PC-3 (cell line): ENCODE measurements around the gene FUT7. TPM values are rescaled to one million over a fixed set of nuclear protein-coding genes. Genes with fewer than 3 reads are reported as not detected.
A peak's percentile ranks its signal among the peaks of the same experiment; 100 is the strongest.
"Not testable (repeated sequence)": the region's sequence is repeated elsewhere in the genome, so short reads cannot be mapped to it uniquely, and the experiment has no call there.

Source experiments
- ATAC-seq: fragments of 200-7000 bp; cut with Tn5 transposase; 2 replicates; pipeline ENCODE4 v1.9.1; 2020; ENCODE audit warnings: mild to moderate bottlenecking, moderate library complexity
- BruUV-seq: library from RNA; stranded (reverse); fragments of 400-500 nt; replicated peaks from 2 replicates; lab custom pipeline; 2021; lab: Mats Ljungman, UMichigan
- CTCF ChIA-PET: fragments of 300-600 bp; sonication (Branson Sonifier 250); formaldehyde crosslinking; loops from one replicate; lab custom pipeline; 2022; ENCODE audit warnings: antibody characterized with exemption; lab: Charles Lee
- POLR2A ChIA-PET: fragments of 300-600 bp; sonication (Branson Sonifier 250); formaldehyde crosslinking; loops from one replicate; lab custom pipeline; 2022; ENCODE audit warnings: antibody characterized with exemption; ENCODE audit not compliant: unreplicated experiment; lab: Charles Lee
- DNase-seq: peaks from one replicate; pipeline ENCODE4 v3.0.0-alpha.2; 2015
- H2AFZ ChIP-seq: fragments of 300-600 bp; sonication (generic); 2 replicates; pipeline ENCODE4 v1.6.0; 2016; ENCODE audit warnings: antibody characterized with exemption, low read length
- H3F3A ChIP-seq: fragments of 300-600 bp; sonication (generic); one replicate; pipeline ENCODE4 v1.6.0; 2017; ENCODE audit warnings: antibody characterized with exemption, low read length, control low read depth, mild to moderate bottlenecking; ENCODE audit not compliant: unreplicated experiment
- H3K27ac ChIP-seq: fragments of 300-600 bp; sonication (generic); 2 replicates; pipeline ENCODE4 v1.5.1; 2016; ENCODE audit warnings: mild to moderate bottlenecking, low read length
- H3K27me3 ChIP-seq: fragments of 300-600 bp; sonication (generic); 2 replicates; pipeline ENCODE4 v1.6.1; 2016; ENCODE audit warnings: low read length, mixed read lengths
- H3K36me3 ChIP-seq: fragments of 300-600 bp; sonication (generic); 2 replicates; pipeline ENCODE4 v1.6.1; 2016; ENCODE audit warnings: low read depth, mixed run types, low read length, mixed read lengths
- H3K4me1 ChIP-seq: fragments of 300-600 bp; sonication (generic); 2 replicates; pipeline ENCODE4 v1.5.1; 2016; ENCODE audit warnings: low read length; ENCODE audit not compliant: insufficient read depth
- H3K4me2 ChIP-seq: fragments of 300-600 bp; sonication (generic); 2 replicates; pipeline ENCODE4 v1.6.0; 2016; ENCODE audit warnings: low read length
- H3K4me3 ChIP-seq: fragments of 300-600 bp; sonication (generic); 2 replicates; pipeline ENCODE4 v1.5.1; 2016; ENCODE audit warnings: mild to moderate bottlenecking, low read length, mixed read lengths
- H3K79me2 ChIP-seq: fragments of 300-600 bp; sonication (generic); 2 replicates; pipeline ENCODE4 v1.6.1; 2017; ENCODE audit warnings: low read length, mixed read lengths
- H3K9ac ChIP-seq: fragments of 300-600 bp; sonication (generic); 2 replicates; pipeline ENCODE4 v1.6.0; 2016; ENCODE audit warnings: mild to moderate bottlenecking, low read length
- H3K9me2 ChIP-seq: fragments of 300-600 bp; sonication (generic); replicated peaks from 2 replicates; pipeline ENCODE4 v1.6.1; 2016; ENCODE audit warnings: mixed run types, low read length, mixed read lengths
- H3K9me3 ChIP-seq: fragments of 300-600 bp; sonication (generic); 2 replicates; pipeline ENCODE4 v1.6.1; 2016; ENCODE audit warnings: low read length, mixed read lengths
- H4K20me1 ChIP-seq: fragments of 300-600 bp; sonication (generic); 2 replicates; pipeline ENCODE4 v1.6.1; 2016; ENCODE audit warnings: low read length, mixed read lengths
- EZH2 ChIP-seq: fragments of 300-600 bp; sonication (generic); IDR thresholded peaks from one replicate; pipeline ENCODE4 v1.6.1; 2017; ENCODE audit warnings: antibody characterized with exemption, mild to moderate bottlenecking, low read length; ENCODE audit not compliant: unreplicated experiment
- EZH2phosphoT487 ChIP-seq: fragments of 300-600 bp; sonication (generic); IDR thresholded peaks from 2 replicates; pipeline ENCODE4 v1.6.1; 2018; ENCODE audit warnings: mild to moderate bottlenecking, antibody characterized with exemption, low read length, borderline replicate concordance
- intact Hi-C: fragments of 100-400 bp; cut with micrococcal nuclease; formaldehyde crosslinking; loops from 2 replicates; pipeline ENCODE4 v1.9.0; 2023
- total RNA-seq: library from RNA; depleted of rRNA; stranded (reverse); fragments of >200 nt; gene quantifications from 2 replicates; pipeline ENCODE4 v1.2.3, GENCODE V29; 2014
- TF ChIP-seq, protein P1 (sequence below): fragments of 300-600 bp; sonication (generic); conservative IDR thresholded peaks from 2 replicates; pipeline ENCODE4 v1.5.1; 2017; ENCODE audit warnings: antibody characterized with exemption, low read depth, mild to moderate bottlenecking, low read length

FUT7 gene
- total RNA-seq, 1 experiment from 2014 or later = not detected

DNA sequence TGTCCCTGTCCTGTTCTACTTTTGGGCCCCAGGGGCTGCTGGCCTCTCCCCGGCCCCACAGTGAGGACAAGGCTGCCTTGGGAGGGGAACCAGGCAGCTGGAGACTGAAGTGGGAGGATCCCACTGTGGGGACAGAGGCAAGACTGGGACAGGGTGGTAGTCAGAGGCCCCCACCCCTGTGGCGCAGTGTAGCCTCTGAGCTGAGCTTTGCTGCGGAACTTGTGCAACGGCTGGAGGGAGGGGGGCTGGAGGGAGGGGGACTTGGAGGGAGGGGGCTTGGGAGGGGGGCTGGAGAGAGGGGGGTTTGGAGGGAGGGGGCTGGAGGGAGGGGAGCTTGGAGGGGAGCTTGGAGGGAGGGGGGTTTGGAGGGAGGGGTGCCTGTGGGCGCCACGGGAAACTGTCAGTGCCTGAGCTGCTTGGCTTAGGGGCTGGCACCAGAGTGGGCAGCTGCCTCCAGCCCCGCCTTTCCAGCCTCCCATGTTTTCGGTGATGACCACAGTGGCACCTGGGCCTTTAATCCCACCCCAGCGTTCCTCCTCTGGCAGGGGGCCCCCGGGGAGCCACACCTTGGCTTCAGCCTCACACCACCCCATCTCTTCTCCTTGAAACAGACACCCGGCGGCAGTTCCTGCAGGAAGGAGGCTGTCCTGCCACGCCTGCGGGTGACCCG is 2.3 kb upstream of the FUT7 start:
- Histone ChIP-seq H3K27ac (no peak overlapping the region), H3K4me2 (peak overlapping the region; percentile 75), H3K9me2 (no peaks in the 10 kb centered on the region), H3K9me3 (no peaks in the 10 kb centered on the region), H3K79me2 (no peaks in the 10 kb centered on the region), H3K36me3 (no peaks in the 10 kb centered on the region), H3K4me3 (peak overlapping the region; percentile 57), H3K4me1 (peaks cover 9% of the 10 kb centered on the region), H3K27me3 (no peaks in the 10 kb centered on the region), H3K9ac (no peak overlapping the region), H4K20me1 (no peaks in the 10 kb centered on the region), H3F3A (no peaks in the 10 kb centered on the region), H2AFZ (peak overlapping the region; percentile 72; the same call in 1 of the 2 replicates)
- DNase-seq (no peak), ATAC-seq (0 out of 2 replicates have a peak, but pooled peaks have one; percentile 3)
- TF ChIP-seq, protein P1, sequence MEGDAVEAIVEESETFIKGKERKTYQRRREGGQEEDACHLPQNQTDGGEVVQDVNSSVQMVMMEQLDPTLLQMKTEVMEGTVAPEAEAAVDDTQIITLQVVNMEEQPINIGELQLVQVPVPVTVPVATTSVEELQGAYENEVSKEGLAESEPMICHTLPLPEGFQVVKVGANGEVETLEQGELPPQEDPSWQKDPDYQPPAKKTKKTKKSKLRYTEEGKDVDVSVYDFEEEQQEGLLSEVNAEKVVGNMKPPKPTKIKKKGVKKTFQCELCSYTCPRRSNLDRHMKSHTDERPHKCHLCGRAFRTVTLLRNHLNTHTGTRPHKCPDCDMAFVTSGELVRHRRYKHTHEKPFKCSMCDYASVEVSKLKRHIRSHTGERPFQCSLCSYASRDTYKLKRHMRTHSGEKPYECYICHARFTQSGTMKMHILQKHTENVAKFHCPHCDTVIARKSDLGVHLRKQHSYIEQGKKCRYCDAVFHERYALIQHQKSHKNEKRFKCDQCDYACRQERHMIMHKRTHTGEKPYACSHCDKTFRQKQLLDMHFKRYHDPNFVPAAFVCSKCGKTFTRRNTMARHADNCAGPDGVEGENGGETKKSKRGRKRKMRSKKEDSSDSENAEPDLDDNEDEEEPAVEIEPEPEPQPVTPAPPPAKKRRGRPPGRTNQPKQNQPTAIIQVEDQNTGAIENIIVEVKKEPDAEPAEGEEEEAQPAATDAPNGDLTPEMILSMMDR = no peak
- TF ChIP-seq EZH2 (no peak), EZH2phosphoT487 (no peak)
- ChIA-PET CTCF (interaction anchor here (0.6 to 2.0 kb wide), 5 partner anchors 13 to 179 kb away, joined by 3 to 17 read pairs (median 5); partner anchors contain the start of gene CLIC3), POLR2A (interaction anchor here (0.6 kb wide), 1 partner anchor 86 kb away, joined by 3 read pairs; no protein-coding TSS in a partner anchor)
- no TSS peak for BruUV-seq
- intact Hi-C loops = no loop called here

DNA sequence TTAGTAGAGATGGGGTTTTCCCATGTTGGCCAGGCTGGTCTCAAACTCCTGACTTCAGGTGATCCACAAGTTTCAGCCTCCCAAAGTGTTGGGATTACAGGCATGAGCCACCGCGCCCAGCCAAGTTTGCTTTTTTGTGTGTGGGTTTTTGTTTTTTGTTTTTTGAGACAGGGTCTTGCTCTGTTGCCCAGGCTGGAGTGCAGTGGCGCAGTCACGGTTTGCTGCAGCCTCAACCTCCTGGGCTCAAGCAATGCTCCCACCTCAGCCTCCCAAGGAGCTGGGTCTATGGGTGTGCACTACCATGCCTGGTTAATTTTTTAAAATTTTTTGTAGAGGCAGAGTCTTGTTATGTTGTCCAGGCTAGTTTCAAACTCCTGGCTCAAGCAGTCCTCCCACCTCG is 1.6 kb upstream of the FUT7 start:
- peaks cover 14% of the 10 kb centered on the region for H3K4me1 ChIP-seq
- intact Hi-C loops, DNase-seq, H3K9me3 ChIP-seq, ATAC-seq, H4K20me1 ChIP-seq, H3K4me3 ChIP-seq, H3K9me2 ChIP-seq, H3K27me3 ChIP-seq, H3K9ac ChIP-seq, H3K36me3 ChIP-seq, H2AFZ ChIP-seq, CTCF ChIA-PET, H3K79me2 ChIP-seq, H3K27ac ChIP-seq, POLR2A ChIA-PET, BruUV-seq, H3F3A ChIP-seq, H3K4me2 ChIP-seq: not testable (repeated sequence)

DNA sequence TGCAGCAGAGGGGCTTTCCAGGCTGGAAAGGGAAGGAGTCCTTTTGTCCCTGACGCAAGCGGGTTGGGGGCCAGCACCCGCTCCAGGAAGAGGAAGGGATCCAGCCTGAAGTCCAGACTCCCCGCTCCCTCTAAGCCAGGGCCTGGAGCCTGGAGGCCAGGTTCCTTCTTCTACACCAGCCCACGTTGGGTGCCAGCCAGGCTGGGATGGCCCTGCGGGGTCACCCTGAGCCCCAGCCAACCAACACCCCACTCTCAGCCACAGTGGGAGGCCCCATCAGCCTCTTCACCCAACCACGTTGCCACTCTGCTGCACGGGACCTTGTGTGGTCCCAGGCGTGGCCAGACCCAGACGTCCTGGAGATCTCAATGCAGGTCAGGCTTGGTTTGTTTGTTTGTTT is 970 bp upstream of the FUT7 start:
- no TSS peak for BruUV-seq
- CTCF ChIA-PET = no interaction called here
- H3K27ac ChIP-seq = no peak overlapping the region

More for the DNA sequence above, 970 bp upstream of the FUT7 start:
- H3K4me2 ChIP-seq = no peak overlapping the region
- H3K4me1 ChIP-seq = peaks cover 15% of the 10 kb centered on the region
- intact Hi-C loops = no loop called here
- no peak for DNase-seq
- TF ChIP-seq, protein P1 = no peak
- no peak for TF ChIP-seq EZH2
- no peaks in the 10 kb centered on the region for H3K9me3 ChIP-seq
- H3K27me3 ChIP-seq = no peaks in the 10 kb centered on the region
- H3K9me2 ChIP-seq = no peaks in the 10 kb centered on the region
- POLR2A ChIA-PET = no interaction called here
- H3K9ac ChIP-seq = no peak overlapping the region
- no peak overlapping the region for H2AFZ ChIP-seq
- H3K36me3 ChIP-seq = no peaks in the 10 kb centered on the region
- ATAC-seq = no peak
- no peaks in the 10 kb centered on the region for H3K79me2 ChIP-seq
- no peaks in the 10 kb centered on the region for H3F3A ChIP-seq
- H4K20me1 ChIP-seq = no peaks in the 10 kb centered on the region
- no peak overlapping the region for H3K4me3 ChIP-seq
